Inflammatory macrophage treated with lipopolysaccharide for 4 hours (primary cell): Measurements from ENCODE around the gene TFAP2C.
"Not testable (repeated sequence)": the region's sequence is repeated elsewhere in the genome, so short reads cannot be mapped to it uniquely, and the experiment has no call there.

Source experiments
- DNase-seq: peaks from one replicate; pipeline ENCODE4 v3.0.0-alpha.2; 2020

Gene TFAP2C

DNA sequence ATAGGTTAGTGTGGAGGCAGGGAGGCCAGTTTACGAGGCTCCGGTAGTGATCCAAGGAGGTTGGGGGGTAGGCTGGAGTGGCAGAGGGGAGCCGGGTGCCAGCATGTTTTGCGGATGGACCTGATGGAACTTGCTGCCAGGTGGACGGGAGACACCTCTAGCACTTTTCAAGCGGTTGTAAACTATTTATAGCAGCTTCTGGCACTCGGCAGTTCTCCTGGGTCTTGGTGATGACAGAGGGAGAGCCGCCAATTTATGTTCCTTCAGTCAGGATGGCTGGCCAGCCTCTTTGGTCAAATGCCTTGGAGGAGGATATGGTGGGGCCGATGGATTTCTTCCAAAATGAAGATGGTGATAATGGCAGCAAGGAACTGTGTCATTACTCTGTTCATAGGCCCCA is 28.8 kb downstream of the TFAP2C start:
- DNase-seq, result no peak

DNA sequence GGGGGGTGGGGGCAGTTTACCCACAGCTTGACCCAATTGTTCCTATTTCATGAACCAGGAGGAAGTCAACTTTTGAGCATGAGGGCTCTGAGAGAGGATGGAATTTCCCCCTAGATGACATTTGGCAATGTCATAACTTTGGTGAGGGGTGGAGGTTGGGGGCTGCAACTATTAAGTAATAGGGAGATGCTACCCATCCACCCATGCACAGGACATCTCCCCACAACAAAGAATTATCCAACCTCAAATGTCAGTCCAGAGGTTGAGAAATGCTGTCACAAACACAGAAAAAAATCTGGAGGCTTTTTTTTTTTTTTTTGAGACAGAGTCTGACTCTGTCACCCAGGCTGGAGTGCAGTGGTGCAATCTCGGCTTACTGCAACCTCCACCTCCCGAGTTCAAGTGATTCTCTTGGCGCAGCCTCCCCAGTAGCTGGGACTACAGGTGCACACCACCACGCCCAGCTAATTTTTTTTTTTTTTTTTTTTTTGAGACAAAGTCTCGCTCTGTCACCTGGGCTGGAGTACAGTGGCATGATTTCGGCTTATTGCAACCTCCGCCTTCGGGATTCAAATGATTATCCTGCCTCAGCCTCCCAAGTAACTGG is 29.3 kb downstream of the TFAP2C start:
- not testable (repeated sequence) for DNase-seq

DNA sequence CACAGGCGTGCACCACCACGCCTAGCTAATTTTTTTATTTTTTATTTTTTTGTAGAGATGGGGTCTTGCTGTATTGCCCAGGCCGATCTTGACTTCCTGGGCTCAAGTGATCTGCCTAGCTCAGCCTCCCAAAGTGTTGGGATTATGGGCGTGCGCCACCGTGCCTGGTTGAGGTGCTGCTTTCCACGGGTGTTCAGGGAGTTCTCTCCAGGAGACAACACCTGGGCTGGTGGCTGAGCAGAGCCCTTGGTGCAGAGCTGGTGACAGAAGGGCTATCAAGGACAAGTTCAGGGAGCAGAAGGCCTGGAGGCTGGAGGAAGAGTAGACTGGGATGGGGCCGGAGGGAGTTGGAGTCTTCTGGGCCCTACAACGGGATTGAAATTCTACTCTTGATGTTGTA is 34.6 kb downstream of the TFAP2C start:
- DNase-seq, result no peak

DNA sequence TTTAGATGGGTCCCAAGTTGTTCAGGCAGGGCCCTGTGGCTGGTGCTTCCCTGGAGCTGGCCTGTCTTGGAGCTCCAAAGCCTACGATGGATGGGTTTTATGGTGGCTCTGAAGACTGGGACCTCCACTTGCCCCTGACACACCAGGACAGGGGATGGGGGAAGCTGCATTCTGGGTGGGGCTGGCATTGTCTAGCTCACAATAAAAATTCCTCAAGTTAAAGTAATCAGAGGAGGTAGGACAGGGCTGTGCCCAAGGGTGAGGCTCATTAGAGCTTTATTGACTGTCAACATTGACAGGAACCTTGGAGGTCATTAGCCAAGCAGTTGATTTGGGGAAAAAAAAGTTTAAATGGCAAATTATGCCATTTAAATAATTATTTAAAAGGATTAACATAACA is 35.7 kb downstream of the TFAP2C start:
- no peak for DNase-seq

DNA sequence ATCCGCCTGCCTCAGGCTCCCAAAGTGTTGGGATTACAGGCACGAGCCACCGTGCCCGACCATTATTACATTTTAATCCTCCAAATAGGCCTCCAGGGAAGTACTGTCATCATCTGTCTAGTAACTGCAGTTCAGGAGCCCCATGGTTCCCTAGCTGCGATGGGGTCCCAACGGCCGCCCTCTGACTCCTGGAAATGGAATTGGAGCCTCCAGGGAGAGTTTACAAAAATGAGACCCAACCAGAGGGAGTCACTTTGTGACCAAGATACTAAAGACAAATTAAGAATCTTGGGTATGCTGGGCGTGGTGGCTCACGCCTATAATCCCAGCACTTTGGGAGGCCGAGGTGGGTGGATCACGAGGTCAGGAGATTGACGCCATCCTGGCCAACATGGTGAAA is 36.7 kb downstream of the TFAP2C start:
- DNase-seq, result no peak

DNA sequence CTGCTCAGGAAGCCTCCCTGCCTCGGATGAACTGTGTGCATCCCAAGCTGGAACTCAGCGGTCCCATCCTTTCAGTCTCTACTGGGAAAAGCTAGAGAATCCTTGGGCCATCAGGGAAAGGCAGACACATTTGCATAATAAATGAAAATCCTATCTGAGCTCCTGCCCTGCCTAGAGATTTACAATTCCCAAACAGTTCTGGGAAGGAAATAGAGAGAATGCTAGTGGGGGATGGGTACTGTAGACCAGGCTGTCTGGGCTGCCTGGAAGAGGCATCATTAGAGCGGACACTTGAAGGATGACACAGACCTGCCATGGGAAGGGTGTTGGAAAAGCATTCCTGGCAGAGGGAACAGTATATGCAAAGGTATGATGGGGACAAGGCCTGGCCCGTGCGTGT is 44.3 kb downstream of the TFAP2C start:
- no peak for DNase-seq

DNA sequence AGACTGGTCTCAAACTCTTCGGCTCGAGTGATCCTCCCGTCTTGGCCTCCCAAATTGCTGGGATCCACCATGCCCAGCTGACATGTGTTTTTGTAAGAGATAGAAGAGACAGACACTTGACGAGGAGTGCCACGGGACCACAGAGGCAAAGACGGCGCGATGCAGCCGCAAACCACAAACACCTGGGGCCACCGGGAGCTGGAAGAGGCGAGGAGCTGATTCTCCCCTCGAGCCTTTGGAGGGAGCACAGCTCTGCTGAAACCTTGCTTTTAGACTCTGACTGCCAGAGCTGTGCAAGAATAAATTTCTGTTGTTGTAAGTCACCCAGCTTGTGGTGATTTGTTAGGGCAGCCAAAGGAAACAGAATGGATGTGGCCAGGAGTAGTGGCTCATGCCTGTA is 46.9 kb downstream of the TFAP2C start:
- DNase-seq, result no peak

DNA sequence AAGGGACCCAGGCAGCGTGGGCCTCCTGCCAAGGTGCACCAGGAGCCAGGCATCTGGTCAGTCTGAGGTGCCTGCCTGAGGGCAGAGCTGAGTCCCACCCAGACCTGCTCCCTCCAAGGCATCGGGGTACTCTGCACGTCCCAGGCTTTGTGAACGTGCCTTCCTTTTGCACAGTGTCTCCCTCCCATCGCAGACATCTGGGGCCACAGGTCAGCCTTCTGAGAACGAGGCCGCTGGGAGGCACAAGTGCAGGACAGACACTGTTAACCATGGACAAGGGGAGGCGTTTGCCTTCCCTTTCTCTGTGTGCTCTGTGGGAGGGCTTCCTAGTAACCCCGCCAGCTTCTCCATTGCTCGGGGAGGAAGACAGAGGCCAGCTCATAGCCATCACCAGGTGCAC is 47.6 kb downstream of the TFAP2C start:
- DNase-seq, result no peak

DNA sequence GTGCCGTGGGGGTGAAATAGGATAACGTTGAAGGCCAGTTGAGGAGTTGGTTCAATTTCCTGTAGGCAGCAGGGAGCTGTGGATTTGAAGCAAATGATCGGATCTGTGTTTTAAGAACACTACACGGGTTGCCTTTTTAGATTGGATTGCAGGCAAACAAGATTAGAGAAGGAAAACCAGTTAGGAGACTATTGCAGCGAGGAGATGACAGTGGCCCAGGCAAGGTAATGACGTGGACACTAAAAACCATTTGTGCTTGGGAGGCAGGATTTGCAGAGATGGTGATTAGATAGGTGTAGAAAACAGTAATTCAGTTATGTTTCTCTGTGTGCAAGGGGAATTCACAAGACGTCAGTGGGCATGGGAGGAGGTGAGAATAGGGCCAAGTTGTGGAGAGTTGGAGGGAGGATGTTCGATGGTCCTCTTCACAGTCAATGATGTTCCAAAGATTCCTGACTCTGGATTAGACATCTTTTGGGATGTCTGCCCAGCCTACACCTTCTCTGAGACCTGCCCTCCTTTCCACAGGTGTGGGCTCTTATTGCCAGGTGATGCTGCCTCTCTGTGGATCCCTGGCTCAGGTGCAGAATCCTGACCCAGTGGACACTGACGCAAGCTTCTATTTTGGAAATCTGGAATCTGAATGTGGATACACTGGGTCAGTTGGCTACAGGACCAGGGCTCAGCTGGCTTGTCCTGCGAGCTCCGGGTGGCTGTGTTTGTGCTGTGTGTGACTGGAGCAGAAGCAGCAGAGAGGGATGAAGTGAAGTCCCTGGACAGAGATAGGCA is 54.2 kb downstream of the TFAP2C start:
- no peak for DNase-seq

DNA sequence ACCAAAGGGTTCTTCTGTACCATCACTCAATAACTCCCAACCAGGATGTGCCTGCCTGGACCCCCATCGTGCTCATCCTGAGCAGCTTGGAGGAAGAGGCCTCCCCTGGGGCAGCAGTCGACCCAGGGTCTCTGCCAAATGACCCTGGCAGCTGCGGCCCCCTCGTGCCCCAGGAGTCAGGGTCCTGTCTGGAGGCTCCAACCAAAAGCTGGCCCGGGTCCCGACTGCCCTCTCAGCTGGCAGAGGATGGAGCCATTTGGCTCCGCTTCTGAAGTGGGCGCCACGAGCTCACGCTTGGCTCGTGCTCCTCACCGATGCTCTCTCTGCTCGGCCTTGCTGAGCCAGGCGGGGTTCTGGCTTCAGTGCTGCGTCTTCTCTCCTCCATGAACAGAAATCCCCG is 56.8 kb downstream of the TFAP2C start:
- DNase-seq, result no peak

DNA sequence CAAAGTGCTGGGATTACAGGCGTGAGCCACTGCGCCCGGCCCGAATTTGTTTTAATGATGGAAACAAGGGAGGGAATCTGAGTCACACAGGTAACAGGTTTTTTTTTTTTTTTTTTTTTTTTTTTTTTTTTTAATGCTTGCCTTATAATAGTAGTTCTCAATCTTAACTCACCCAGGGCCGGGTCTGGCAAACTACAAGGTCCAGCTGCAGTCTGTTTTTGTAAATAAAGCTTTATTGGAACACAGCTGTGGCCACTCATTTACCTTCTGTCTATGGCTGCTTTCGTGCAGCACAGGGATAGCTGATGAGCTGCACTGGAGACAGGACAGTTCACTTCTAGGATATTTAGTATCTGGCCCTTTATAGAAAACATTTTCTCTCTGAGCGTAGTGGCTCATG is 58.0 kb downstream of the TFAP2C start:
- no peak for DNase-seq

DNA sequence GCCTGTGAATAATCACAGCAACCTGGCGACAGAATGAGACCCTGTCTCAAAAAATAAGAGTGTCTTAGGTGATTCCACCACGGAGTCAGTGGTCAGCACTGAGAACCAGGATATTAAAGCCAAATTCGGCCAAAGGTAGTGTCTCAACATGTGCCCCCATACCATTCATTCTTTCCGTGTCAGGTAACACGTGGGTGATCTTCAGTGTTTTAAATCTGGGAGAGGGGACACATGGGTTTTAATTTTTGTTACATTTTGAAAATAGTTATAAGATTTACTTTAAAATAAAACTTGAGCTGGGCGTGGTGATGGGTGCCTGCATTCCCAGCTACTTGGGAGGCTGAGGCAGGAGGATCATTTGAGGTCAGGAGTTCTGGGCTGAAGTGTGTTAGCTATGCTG is 59.0 kb downstream of the TFAP2C start:
- DNase-seq, result no peak
